Measurements from ENCODE around the gene EPS8L3.
"Not testable (repeated sequence)": the region's sequence is repeated elsewhere in the genome, so short reads cannot be mapped to it uniquely, and the experiment has no call there.

Gene EPS8L3

GRCh38 chr1:109768335-109768650, 4.6 kb upstream of the EPS8L3 start:
- Histone ChIP-seq H3K9ac (ENCODE audit: low read length) (no peak overlapping the region), H3K36me3 (ENCODE audit: control insufficient read depth, insufficient read depth, low read length) (no peaks in the 10 kb centered on the region), H3K9me3 (ENCODE audit: control insufficient read depth, insufficient read depth, low read depth, low read length) (no peaks in the 10 kb centered on the region), H3K4me3 (ENCODE audit: low read depth, low read length) (no peak overlapping the region), H3K4me1 (ENCODE audit: control insufficient read depth, insufficient read depth, low read length) (peaks cover 8% of the 10 kb centered on the region; the same call in 1 of the 2 replicates), H3K27ac (ENCODE audit: low read depth, low read length) (no peak overlapping the region), H3K27me3 (ENCODE audit: control insufficient read depth, insufficient read depth, low read length) (peaks cover 2% of the 10 kb centered on the region; the same call in 1 of the 2 replicates)

DNA sequence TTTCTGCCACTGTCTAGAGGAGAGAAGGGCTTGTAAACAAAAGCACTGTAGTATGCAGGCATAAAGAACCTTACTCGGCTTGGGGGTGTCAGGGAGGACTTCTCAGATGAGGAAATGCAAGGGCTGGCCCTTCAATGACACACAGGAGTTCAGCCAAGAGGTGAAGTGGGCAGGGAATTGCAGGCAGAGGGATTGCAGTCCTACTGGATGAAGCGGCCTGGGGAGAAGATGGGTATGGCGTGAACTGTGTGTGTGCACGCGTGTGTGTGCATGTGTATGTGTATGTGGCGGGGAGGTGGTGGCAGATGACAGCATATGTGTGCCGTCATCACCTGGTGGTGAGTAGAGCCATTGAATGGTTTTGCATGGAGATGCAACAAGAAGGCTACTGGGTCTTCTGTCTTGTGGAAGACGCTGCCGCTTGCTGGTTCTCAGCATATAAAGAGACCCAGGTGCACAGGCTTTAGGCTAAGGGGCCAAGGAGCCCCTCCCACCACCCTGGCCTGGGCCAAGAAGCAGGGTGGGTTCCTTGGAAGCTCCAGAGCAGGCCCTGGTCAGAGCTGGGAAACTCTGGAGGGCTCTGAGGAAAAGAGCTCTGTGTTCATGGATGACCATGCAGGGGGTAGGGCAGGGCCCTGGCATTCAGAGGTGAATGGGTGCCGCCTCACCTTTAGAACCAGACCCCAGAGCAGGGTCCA, 4.1 kb upstream of the EPS8L3 start:
- Histone ChIP-seq H3K9me3 (ENCODE audit: control insufficient read depth, insufficient read depth, low read depth, low read length) (no peaks in the 10 kb centered on the region), H3K27me3 (ENCODE audit: control insufficient read depth, insufficient read depth, low read length) (peaks cover 2% of the 10 kb centered on the region; the same call in 1 of the 2 replicates), H3K4me3 (ENCODE audit: low read depth, low read length) (no peak overlapping the region), H3K27ac (ENCODE audit: low read depth, low read length) (no peak overlapping the region), H3K4me1 (ENCODE audit: control insufficient read depth, insufficient read depth, low read length) (peaks cover 8% of the 10 kb centered on the region; the same call in 1 of the 2 replicates), H3K9ac (ENCODE audit: low read length) (no peak overlapping the region), H3K36me3 (ENCODE audit: control insufficient read depth, insufficient read depth, low read length) (no peaks in the 10 kb centered on the region)

DNA sequence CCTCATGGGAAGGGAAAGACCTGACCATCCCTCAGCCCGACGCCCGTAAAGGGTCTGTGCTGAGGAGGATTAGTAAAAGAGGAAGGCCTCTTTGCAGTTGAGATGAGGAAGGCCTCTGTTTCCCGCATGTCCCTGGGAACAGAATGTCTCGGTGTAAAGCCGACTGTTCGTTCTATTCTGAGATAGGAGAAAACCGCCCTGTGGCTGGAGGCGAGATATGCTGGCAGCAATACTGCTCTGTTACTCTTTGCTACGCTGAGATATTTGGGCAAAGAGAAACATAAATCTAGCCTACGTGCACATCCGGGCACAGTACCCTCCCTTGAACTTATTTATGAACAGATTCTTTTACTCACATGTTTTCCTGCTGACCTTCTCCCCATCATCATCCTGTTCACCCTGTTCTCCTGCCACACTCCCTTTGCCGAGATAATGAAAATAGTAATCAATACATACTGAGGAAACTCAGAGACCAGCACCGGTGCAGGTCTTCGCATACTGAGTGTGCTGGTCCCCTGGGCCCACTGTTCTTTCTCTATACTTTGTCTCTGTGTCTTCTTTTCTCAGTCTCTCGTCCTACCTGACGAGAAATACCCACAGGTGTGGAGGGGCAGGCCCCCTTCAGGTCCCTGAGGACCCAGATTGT, 3.4 kb upstream of the EPS8L3 start:
- H3K4me3 ChIP-seq (ENCODE audit: low read depth, low read length); H3K27me3 ChIP-seq (ENCODE audit: control insufficient read depth, insufficient read depth, low read length); H3K4me1 ChIP-seq (ENCODE audit: control insufficient read depth, insufficient read depth, low read length): not testable (repeated sequence)

GRCh38 chr1:109765896-109766615, 2.3 kb upstream of the EPS8L3 start:
- Histone ChIP-seq H3K27me3 (ENCODE audit: control insufficient read depth, insufficient read depth, low read length) (peaks cover 2% of the 10 kb centered on the region; the same call in 1 of the 2 replicates), H3K9ac (ENCODE audit: low read length) (no peak overlapping the region)

More for the DNA sequence above, 3.4 kb upstream of the EPS8L3 start:
- H3K9me3 ChIP-seq (ENCODE audit: control insufficient read depth, insufficient read depth, low read depth, low read length); H3K9ac ChIP-seq (ENCODE audit: low read length); H3K27ac ChIP-seq (ENCODE audit: low read depth, low read length); H3K36me3 ChIP-seq (ENCODE audit: control insufficient read depth, insufficient read depth, low read length): not testable (repeated sequence)

DNA sequence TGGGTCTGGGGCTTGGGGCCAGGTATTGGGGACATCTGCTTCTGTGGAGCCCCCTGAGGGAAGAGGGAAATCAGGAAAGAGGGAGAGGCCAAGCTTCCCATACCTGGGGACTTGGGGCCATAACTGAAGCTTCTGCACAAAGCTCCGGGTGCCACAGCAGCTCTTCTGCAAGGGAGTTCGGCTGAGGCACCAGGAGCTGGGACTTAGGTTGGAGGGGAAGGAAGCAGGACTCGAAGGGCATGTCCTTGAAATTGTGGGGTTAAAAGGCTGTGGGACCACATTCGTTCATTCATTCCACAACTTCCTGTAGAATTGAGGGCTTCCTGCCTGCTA, 1.7 kb upstream of the EPS8L3 start:
- H3K27me3 ChIP-seq (ENCODE audit: control insufficient read depth, insufficient read depth, low read length) = peaks cover 2% of the 10 kb centered on the region; the same call in 1 of the 2 replicates

More at GRCh38 chr1:109765896-109766615, 2.3 kb upstream of the EPS8L3 start:
- Histone ChIP-seq H3K36me3 (ENCODE audit: control insufficient read depth, insufficient read depth, low read length) (no peaks in the 10 kb centered on the region), H3K9me3 (ENCODE audit: control insufficient read depth, insufficient read depth, low read depth, low read length) (no peaks in the 10 kb centered on the region), H3K27ac (ENCODE audit: low read depth, low read length) (no peak overlapping the region), H3K4me3 (ENCODE audit: low read depth, low read length) (no peak overlapping the region), H3K4me1 (ENCODE audit: control insufficient read depth, insufficient read depth, low read length) (peaks cover 12% of the 10 kb centered on the region; the same call in 1 of the 2 replicates)

GRCh38 chr1:109764561-109765482, 1.1 kb upstream of the EPS8L3 start:
- Histone ChIP-seq H3K4me1 (ENCODE audit: control insufficient read depth, insufficient read depth, low read length) (peaks cover 9% of the 10 kb centered on the region; the same call in 1 of the 2 replicates), H3K9ac (ENCODE audit: low read length) (no peak overlapping the region), H3K4me3 (ENCODE audit: low read depth, low read length) (no peak overlapping the region), H3K27ac (ENCODE audit: low read depth, low read length) (no peak overlapping the region), H3K36me3 (ENCODE audit: control insufficient read depth, insufficient read depth, low read length) (no peaks in the 10 kb centered on the region), H3K27me3 (ENCODE audit: control insufficient read depth, insufficient read depth, low read length) (peaks cover 2% of the 10 kb centered on the region; the same call in 1 of the 2 replicates), H3K9me3 (ENCODE audit: control insufficient read depth, insufficient read depth, low read depth, low read length) (no peaks in the 10 kb centered on the region)

More for the DNA sequence above, 1.7 kb upstream of the EPS8L3 start:
- Histone ChIP-seq H3K36me3 (ENCODE audit: control insufficient read depth, insufficient read depth, low read length) (no peaks in the 10 kb centered on the region), H3K4me3 (ENCODE audit: low read depth, low read length) (no peak overlapping the region), H3K9me3 (ENCODE audit: control insufficient read depth, insufficient read depth, low read depth, low read length) (no peaks in the 10 kb centered on the region), H3K4me1 (ENCODE audit: control insufficient read depth, insufficient read depth, low read length) (peaks cover 12% of the 10 kb centered on the region; the same call in 1 of the 2 replicates), H3K9ac (ENCODE audit: low read length) (no peak overlapping the region), H3K27ac (ENCODE audit: low read depth, low read length) (no peak overlapping the region)

DNA sequence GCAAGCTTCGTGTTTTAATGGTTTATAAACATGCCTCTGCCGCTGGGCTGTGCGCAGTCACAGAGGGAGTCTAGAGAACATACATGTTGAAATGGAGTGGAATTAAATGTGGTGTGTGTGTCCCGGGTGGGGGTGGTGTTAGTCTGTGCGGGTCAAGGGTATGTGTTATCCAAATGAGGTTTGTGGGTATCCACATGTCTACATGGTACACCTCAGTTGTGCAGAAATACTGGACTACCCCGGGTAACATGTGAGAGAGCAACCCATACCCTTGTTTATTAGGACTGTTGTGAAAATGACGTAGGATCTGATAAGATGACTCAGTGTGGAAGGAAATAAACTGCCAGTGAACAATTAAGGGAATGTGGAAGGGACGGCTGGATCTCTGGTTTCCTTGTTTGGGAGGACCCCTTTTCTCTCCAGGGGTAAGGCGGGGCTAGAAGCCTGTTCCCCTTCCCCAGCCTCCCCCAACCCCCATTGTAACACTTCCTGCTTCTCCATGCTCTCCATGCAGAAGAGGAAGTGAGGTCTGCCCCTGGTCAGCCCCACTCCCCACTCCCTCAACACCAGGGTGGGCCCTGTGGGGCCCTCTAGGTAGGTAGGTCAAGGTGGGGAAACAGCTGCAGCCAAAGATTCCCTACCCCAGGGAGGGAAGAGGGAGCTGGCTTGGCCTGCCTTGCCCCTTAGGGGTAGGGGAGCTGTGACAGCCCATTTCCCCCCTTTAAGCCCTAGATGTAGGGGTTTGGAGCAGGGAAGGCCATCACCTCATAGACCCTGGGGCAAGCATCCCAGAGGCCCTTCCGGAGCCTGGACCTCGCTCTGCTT, 690 bp downstream of the EPS8L3 start:
- Histone ChIP-seq H3K27ac (ENCODE audit: low read depth, low read length) (no peak overlapping the region), H3K27me3 (ENCODE audit: control insufficient read depth, insufficient read depth, low read length) (peaks cover 2% of the 10 kb centered on the region; the same call in 1 of the 2 replicates), H3K4me3 (ENCODE audit: low read depth, low read length) (no peak overlapping the region), H3K9me3 (ENCODE audit: control insufficient read depth, insufficient read depth, low read depth, low read length) (no peaks in the 10 kb centered on the region), H3K36me3 (ENCODE audit: control insufficient read depth, insufficient read depth, low read length) (no peaks in the 10 kb centered on the region), H3K9ac (ENCODE audit: low read length) (no peak overlapping the region), H3K4me1 (ENCODE audit: control insufficient read depth, insufficient read depth, low read length) (peaks cover 9% of the 10 kb centered on the region; the same call in 1 of the 2 replicates)

DNA sequence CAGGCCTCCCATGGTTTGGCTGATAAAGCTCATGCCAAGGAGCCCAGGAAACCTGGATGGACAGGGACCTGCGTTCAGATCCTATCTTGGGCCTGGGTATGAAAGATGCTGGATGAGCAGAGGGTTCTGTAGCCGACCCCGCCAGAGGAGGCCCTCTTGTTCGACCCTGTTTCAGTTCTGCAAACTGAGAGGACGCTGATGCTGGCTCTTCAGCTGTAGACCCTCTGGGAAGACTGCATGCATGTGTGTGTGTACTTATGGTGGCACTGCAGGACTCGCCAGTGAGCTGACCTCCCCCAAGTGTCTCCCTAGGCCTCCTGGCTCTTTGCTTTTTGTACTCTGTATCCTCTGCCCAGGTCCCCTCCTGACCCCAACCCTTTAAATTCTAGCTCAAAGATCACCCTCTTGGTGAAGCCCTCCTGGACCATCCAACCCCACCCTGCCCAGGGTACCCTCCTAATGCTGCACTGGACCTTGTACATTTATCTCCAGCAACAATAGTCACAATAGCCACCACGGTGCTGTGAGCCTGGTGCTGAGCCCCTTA, 1.6 kb downstream of the EPS8L3 start:
- Histone ChIP-seq H3K9me3 (ENCODE audit: control insufficient read depth, insufficient read depth, low read depth, low read length) (no peaks in the 10 kb centered on the region), H3K27me3 (ENCODE audit: control insufficient read depth, insufficient read depth, low read length) (peaks cover 2% of the 10 kb centered on the region; the same call in 1 of the 2 replicates), H3K36me3 (ENCODE audit: control insufficient read depth, insufficient read depth, low read length) (no peaks in the 10 kb centered on the region), H3K9ac (ENCODE audit: low read length) (no peak overlapping the region), H3K27ac (ENCODE audit: low read depth, low read length) (no peak overlapping the region), H3K4me3 (ENCODE audit: low read depth, low read length) (no peak overlapping the region), H3K4me1 (ENCODE audit: control insufficient read depth, insufficient read depth, low read length) (peaks cover 9% of the 10 kb centered on the region; the same call in 1 of the 2 replicates)

- H3K4me3 ChIP-seq (ENCODE audit: low read depth, low read length) = no peak overlapping the region
- H3K27me3 ChIP-seq (ENCODE audit: control insufficient read depth, insufficient read depth, low read length) = peaks cover 2% of the 10 kb centered on the region; the same call in 1 of the 2 replicates
- no peak overlapping the region for H3K27ac ChIP-seq (ENCODE audit: low read depth, low read length)
- H3K36me3 ChIP-seq (ENCODE audit: control insufficient read depth, insufficient read depth, low read length) = no peaks in the 10 kb centered on the region
- H3K4me1 ChIP-seq (ENCODE audit: control insufficient read depth, insufficient read depth, low read length) = peaks cover 9% of the 10 kb centered on the region; the same call in 1 of the 2 replicates
- no peaks in the 10 kb centered on the region for H3K9me3 ChIP-seq (ENCODE audit: control insufficient read depth, insufficient read depth, low read depth, low read length)
- no peak overlapping the region for H3K9ac ChIP-seq (ENCODE audit: low read length)
Measured at GRCh38 chr1:109761227-109762038, 2.3 kb downstream of the EPS8L3 start.

Measured in HUES6 (cell line).